ENCODE results near the gene EIF1B. TPM values are rescaled to one million over a fixed set of nuclear protein-coding genes. Genes with fewer than 3 reads are reported as not detected.

EIF1B gene
- total and polyA plus RNA-seq, 2 of the 13 experiments (the other 11 are each of a cell fraction or from before 2014, with no cell fraction given), result 12.7 to 29.1 TPM

DNA sequence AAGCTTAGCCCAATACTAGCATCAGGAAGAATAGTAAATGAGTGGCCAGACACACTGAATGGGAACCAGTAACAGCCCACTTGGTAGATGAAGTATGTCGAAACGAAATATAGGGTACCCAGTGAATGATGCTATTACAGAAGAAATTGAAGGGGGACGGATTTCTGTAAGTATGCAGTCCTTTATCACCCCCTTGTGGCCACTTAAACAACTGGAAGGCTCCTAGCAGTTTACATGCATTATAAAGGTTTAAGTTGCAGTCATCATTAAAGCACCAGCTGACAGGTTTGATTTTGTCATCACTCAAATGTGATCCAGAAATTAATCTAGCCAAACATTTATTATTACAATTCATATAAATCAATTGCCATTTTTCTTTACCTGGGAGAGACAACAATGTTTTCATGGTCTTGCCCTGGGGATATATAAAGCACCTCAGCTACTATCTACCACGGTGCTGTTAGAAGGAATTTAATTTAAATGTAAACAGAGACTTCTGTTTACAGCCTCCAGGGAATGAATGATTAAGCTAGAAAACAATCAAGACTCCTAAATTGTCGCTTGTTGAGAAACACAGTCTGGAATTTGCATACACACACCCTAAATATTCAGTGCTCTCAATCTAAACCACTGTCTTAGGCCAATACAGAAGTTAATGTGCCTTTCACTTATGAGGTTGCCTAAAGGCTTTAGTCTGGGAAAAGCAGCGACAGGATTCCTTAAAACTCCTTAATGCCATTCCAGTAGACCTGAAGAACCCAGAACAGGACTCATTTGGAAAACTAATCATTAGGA, 7.8 kb downstream of the EIF1B start:
- H3K9ac ChIP-seq (ENCODE audit: insufficient read depth, low read depth, low read length), result no peak overlapping the region
- in situ Hi-C loops (cut with HindIII; ENCODE audit: extremely low pct_ligation_motif_present, low pct_unique_long_range_greater_than_20kb), result loop anchor here (5.0 to 10.0 kb wide), 2 partner anchors 125 to 138 kb away; partner anchors contain the start of gene RPL14
- H3K4me3 ChIP-seq (replicated peaks in 1 of 3; ENCODE audit: insufficient read depth in 1 of 3, low read depth in 2 of 3, low read length in 3 of 3), result no peak overlapping the region
- no peak overlapping the region for H2AFZ ChIP-seq (ENCODE audit: low read length)
- no peaks in the 10 kb centered on the region for H3K79me2 ChIP-seq (ENCODE audit: insufficient read depth, low read length)
- H3K4me2 ChIP-seq (ENCODE audit: low read depth, low read length), result no peak overlapping the region
- intact Hi-C loops (cut with micrococcal nuclease; ENCODE audit: unreplicated experiment), result loop anchor here (1.0 kb wide), 1 partner anchor 125 kb away; no protein-coding TSS in a partner anchor
- FAIRE-seq (peak; percentile 77), DNase-seq (ENCODE audit: low spot score) (peak; percentile 60), ATAC-seq (peak; percentile 64)
- ChIA-PET CTCF (ENCODE audit: low intra/inter-chr PET ratio, low total read pairs) (interaction anchor here (1.2 to 2.2 kb wide), 3 partner anchors 123 to 138 kb away, joined by 6 to 30 read pairs (median 10); no protein-coding TSS in a partner anchor), POLR2A (no interaction called here)
- H4K20me1 ChIP-seq (ENCODE audit: insufficient read depth, low read length), result no peaks in the 10 kb centered on the region
- H3K9me3 ChIP-seq (ENCODE audit: low read length), result no peaks in the 10 kb centered on the region
- WGBS (ENCODE audit: low lambda C conversion rate), result 4% methylated on average over 6 of the region's 6 CpGs
- no TSS peak for BruUV-seq (replicated peaks)
- no peaks in the 10 kb centered on the region for H3K27me3 ChIP-seq (ENCODE audit: control insufficient read depth in 1 of 2, insufficient read depth in 2 of 2, low read length in 2 of 2)
- no peak overlapping the region for H3K27ac ChIP-seq (ENCODE audit: extremely low read length, insufficient read depth, low read length)
- peaks cover 0 to 7% of the 10 kb centered on the region in 2 experiments; a peak in 4 of 5 replicates for H3K36me3 ChIP-seq (replicated peaks in 1 of 2; ENCODE audit: control insufficient read depth in 1 of 2, insufficient read depth in 2 of 2, low read length in 2 of 2)
- H3K4me1 ChIP-seq (ENCODE audit: insufficient read depth, low read length), result peaks cover 23% of the 10 kb centered on the region
- TF ChIP-seq, protein P1, sequence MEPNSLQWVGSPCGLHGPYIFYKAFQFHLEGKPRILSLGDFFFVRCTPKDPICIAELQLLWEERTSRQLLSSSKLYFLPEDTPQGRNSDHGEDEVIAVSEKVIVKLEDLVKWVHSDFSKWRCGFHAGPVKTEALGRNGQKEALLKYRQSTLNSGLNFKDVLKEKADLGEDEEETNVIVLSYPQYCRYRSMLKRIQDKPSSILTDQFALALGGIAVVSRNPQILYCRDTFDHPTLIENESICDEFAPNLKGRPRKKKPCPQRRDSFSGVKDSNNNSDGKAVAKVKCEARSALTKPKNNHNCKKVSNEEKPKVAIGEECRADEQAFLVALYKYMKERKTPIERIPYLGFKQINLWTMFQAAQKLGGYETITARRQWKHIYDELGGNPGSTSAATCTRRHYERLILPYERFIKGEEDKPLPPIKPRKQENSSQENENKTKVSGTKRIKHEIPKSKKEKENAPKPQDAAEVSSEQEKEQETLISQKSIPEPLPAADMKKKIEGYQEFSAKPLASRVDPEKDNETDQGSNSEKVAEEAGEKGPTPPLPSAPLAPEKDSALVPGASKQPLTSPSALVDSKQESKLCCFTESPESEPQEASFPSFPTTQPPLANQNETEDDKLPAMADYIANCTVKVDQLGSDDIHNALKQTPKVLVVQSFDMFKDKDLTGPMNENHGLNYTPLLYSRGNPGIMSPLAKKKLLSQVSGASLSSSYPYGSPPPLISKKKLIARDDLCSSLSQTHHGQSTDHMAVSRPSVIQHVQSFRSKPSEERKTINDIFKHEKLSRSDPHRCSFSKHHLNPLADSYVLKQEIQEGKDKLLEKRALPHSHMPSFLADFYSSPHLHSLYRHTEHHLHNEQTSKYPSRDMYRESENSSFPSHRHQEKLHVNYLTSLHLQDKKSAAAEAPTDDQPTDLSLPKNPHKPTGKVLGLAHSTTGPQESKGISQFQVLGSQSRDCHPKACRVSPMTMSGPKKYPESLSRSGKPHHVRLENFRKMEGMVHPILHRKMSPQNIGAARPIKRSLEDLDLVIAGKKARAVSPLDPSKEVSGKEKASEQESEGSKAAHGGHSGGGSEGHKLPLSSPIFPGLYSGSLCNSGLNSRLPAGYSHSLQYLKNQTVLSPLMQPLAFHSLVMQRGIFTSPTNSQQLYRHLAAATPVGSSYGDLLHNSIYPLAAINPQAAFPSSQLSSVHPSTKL (CRISPR knock-in tag; IDR thresholded peaks at IDR 0.05), result 0 out of 2 replicates have a peak, but pooled peaks have one; percentile 15
- TF ChIP-seq RAD21 (CRISPR knock-in tag; IDR thresholded peaks at IDR 0.05), result peak; percentile 76
- TF ChIP-seq MIXL1 (CRISPR knock-in tag; IDR thresholded peaks at IDR 0.05), result peak; percentile 52; the same call in 1 of the 2 replicates
- no peak for TF ChIP-seq ZNF891 (CRISPR knock-in tag; IDR thresholded peaks at IDR 0.05)
- TF ChIP-seq ASH2L (IDR thresholded peaks at IDR 0.05; ENCODE audit: insufficient read length, low read depth, low read length), result no peak
- TF ChIP-seq STAG1 (CRISPR knock-in tag; IDR thresholded peaks at IDR 0.05), result peak; percentile 77
- TF ChIP-seq, protein P2, sequence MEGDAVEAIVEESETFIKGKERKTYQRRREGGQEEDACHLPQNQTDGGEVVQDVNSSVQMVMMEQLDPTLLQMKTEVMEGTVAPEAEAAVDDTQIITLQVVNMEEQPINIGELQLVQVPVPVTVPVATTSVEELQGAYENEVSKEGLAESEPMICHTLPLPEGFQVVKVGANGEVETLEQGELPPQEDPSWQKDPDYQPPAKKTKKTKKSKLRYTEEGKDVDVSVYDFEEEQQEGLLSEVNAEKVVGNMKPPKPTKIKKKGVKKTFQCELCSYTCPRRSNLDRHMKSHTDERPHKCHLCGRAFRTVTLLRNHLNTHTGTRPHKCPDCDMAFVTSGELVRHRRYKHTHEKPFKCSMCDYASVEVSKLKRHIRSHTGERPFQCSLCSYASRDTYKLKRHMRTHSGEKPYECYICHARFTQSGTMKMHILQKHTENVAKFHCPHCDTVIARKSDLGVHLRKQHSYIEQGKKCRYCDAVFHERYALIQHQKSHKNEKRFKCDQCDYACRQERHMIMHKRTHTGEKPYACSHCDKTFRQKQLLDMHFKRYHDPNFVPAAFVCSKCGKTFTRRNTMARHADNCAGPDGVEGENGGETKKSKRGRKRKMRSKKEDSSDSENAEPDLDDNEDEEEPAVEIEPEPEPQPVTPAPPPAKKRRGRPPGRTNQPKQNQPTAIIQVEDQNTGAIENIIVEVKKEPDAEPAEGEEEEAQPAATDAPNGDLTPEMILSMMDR (CRISPR knock-in tag; IDR thresholded peaks at IDR 0.05), result peak; percentile 79
- TF ChIP-seq, protein P3, sequence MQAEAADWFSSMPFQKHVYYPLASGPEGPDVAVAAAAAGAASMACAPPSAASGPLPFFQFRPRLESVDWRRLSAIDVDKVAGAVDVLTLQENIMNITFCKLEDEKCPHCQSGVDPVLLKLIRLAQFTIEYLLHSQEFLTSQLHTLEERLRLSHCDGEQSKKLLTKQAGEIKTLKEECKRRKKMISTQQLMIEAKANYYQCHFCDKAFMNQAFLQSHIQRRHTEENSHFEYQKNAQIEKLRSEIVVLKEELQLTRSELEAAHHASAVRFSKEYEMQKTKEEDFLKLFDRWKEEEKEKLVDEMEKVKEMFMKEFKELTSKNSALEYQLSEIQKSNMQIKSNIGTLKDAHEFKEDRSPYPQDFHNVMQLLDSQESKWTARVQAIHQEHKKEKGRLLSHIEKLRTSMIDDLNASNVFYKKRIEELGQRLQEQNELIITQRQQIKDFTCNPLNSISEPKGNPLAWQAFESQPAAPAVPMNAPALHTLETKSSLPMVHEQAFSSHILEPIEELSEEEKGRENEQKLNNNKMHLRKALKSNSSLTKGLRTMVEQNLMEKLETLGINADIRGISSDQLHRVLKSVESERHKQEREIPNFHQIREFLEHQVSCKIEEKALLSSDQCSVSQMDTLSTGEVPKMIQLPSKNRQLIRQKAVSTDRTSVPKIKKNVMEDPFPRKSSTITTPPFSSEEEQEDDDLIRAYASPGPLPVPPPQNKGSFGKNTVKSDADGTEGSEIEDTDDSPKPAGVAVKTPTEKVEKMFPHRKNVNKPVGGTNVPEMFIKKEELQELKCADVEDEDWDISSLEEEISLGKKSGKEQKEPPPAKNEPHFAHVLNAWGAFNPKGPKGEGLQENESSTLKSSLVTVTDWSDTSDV (CRISPR knock-in tag; IDR thresholded peaks at IDR 0.05), result no peak
- TF ChIP-seq SMC3 (IDR thresholded peaks at IDR 0.05; ENCODE audit: low read length), result peak; percentile 81

Measured in HepG2 (cell line).